Measurements from ENCODE around the gene TRA2A.

TRA2A gene

GRCh38 chr7:23531794-23532489, at the start of gene TRA2A:
Gene TRA2A (minus strand): TSS chr7:23531981. CDS start chr7:23531824, 157 bp downstream.
- DNase-seq = peak; percentile 98
- Mint-ChIP-seq H3K9me3 (no peaks in the 10 kb centered on the region), H3K27me3 (no peaks in the 10 kb centered on the region), H3K4me1 (ENCODE audit: low read depth) (peaks cover 41% of the 10 kb centered on the region), H3K36me3 (ENCODE audit: low read depth) (peaks cover 47% of the 10 kb centered on the region), H3K27ac (peak within 1 kb of the TSS; percentile 100), H3K4me3 (peak within 1 kb of the TSS; percentile 100)

GRCh38 chr7:23570592-23571200, 38.9 kb upstream of the TRA2A start:
- no peaks in the 10 kb centered on the region for H3K9me3 Mint-ChIP-seq
- H3K4me3 Mint-ChIP-seq = no peak overlapping the region
- no peaks in the 10 kb centered on the region for H3K36me3 Mint-ChIP-seq (ENCODE audit: low read depth)
- H3K27me3 Mint-ChIP-seq = peaks cover 18% of the 10 kb centered on the region
- peak; percentile 79 for DNase-seq
- no peak overlapping the region for H3K27ac Mint-ChIP-seq
- peaks cover 3% of the 10 kb centered on the region for H3K4me1 Mint-ChIP-seq (ENCODE audit: low read depth)

- Mint-ChIP-seq H3K27me3 (peaks cover 2% of the 10 kb centered on the region), H3K27ac (no peak overlapping the region), H3K4me1 (ENCODE audit: low read depth) (no peaks in the 10 kb centered on the region), H3K36me3 (ENCODE audit: low read depth) (no peaks in the 10 kb centered on the region), H3K9me3 (no peaks in the 10 kb centered on the region), H3K4me3 (no peak overlapping the region)
- no peak for DNase-seq
These were observed 26.5 kb upstream of the TRA2A start for GRCh38 chr7:23558303-23558702.

GRCh38 chr7:23547662-23548061, 15.9 kb upstream of the TRA2A start:
- Mint-ChIP-seq H3K4me3 (no peak overlapping the region), H3K9me3 (no peaks in the 10 kb centered on the region), H3K4me1 (ENCODE audit: low read depth) (peaks cover 9% of the 10 kb centered on the region), H3K27me3 (no peaks in the 10 kb centered on the region), H3K36me3 (ENCODE audit: low read depth) (no peaks in the 10 kb centered on the region), H3K27ac (no peak overlapping the region)
- DNase-seq = no peak

- no peaks in the 10 kb centered on the region for H3K36me3 Mint-ChIP-seq (ENCODE audit: low read depth)
- H3K4me1 Mint-ChIP-seq (ENCODE audit: low read depth) = peaks cover 9% of the 10 kb centered on the region
- no peak overlapping the region for H3K4me3 Mint-ChIP-seq
- DNase-seq = peak; percentile 75
- no peaks in the 10 kb centered on the region for H3K9me3 Mint-ChIP-seq
- no peak overlapping the region for H3K27ac Mint-ChIP-seq
- H3K27me3 Mint-ChIP-seq = no peaks in the 10 kb centered on the region
These were observed 15.3 kb upstream of the TRA2A start for GRCh38 chr7:23546897-23547572.

GRCh38 chr7:23545493-23545892, 13.7 kb upstream of the TRA2A start:
- no peak overlapping the region for H3K27ac Mint-ChIP-seq

GRCh38 chr7:23544913-23545354, 13.2 kb upstream of the TRA2A start:
- Mint-ChIP-seq H3K27ac (no peak overlapping the region), H3K4me3 (no peak overlapping the region), H3K4me1 (ENCODE audit: low read depth) (peaks cover 13% of the 10 kb centered on the region), H3K27me3 (no peaks in the 10 kb centered on the region), H3K9me3 (no peaks in the 10 kb centered on the region), H3K36me3 (ENCODE audit: low read depth) (no peaks in the 10 kb centered on the region)
- DNase-seq = no peak

More at GRCh38 chr7:23545493-23545892, 13.7 kb upstream of the TRA2A start:
- no peaks in the 10 kb centered on the region for H3K36me3 Mint-ChIP-seq (ENCODE audit: low read depth)
- no peaks in the 10 kb centered on the region for H3K27me3 Mint-ChIP-seq
- DNase-seq = no peak
- H3K4me3 Mint-ChIP-seq = no peak overlapping the region
- H3K4me1 Mint-ChIP-seq (ENCODE audit: low read depth) = peaks cover 9% of the 10 kb centered on the region
- no peaks in the 10 kb centered on the region for H3K9me3 Mint-ChIP-seq

- Mint-ChIP-seq H3K4me1 (ENCODE audit: low read depth) (peaks cover 25% of the 10 kb centered on the region), H3K4me3 (no peak overlapping the region), H3K27me3 (no peaks in the 10 kb centered on the region), H3K36me3 (ENCODE audit: low read depth) (no peaks in the 10 kb centered on the region), H3K9me3 (no peaks in the 10 kb centered on the region), H3K27ac (no peak overlapping the region)
- DNase-seq = no peak
These were observed 11.0 kb upstream of the TRA2A start for GRCh38 chr7:23542752-23543151.

- H3K4me1 Mint-ChIP-seq (ENCODE audit: low read depth) = peaks cover 18% of the 10 kb centered on the region
- H3K27me3 Mint-ChIP-seq = no peaks in the 10 kb centered on the region
- no peak for DNase-seq
- peak overlapping the region; percentile 77 for H3K27ac Mint-ChIP-seq
- no peaks in the 10 kb centered on the region for H3K36me3 Mint-ChIP-seq (ENCODE audit: low read depth)
- no peaks in the 10 kb centered on the region for H3K9me3 Mint-ChIP-seq
- peak overlapping the region; percentile 18 for H3K4me3 Mint-ChIP-seq
These were observed 7.7 kb upstream of the TRA2A start for GRCh38 chr7:23539494-23539907.

- Mint-ChIP-seq H3K4me3 (no peak overlapping the region), H3K36me3 (ENCODE audit: low read depth) (no peaks in the 10 kb centered on the region), H3K27ac (no peak overlapping the region), H3K4me1 (ENCODE audit: low read depth) (peaks cover 16% of the 10 kb centered on the region), H3K9me3 (no peaks in the 10 kb centered on the region), H3K27me3 (no peaks in the 10 kb centered on the region)
- DNase-seq = no peak
These were observed 6.5 kb upstream of the TRA2A start for GRCh38 chr7:23538301-23538700.

- Mint-ChIP-seq H3K4me1 (ENCODE audit: low read depth) (peaks cover 30% of the 10 kb centered on the region), H3K36me3 (ENCODE audit: low read depth) (peaks cover 38% of the 10 kb centered on the region), H3K27me3 (no peaks in the 10 kb centered on the region), H3K27ac (no peak overlapping the region), H3K4me3 (no peak overlapping the region), H3K9me3 (no peaks in the 10 kb centered on the region)
- no peak for DNase-seq
These were observed 1.4 kb upstream of the TRA2A start for GRCh38 chr7:23533238-23533604.

GRCh38 chr7:23532490-23533237, 883 bp upstream of the TRA2A start:
- DNase-seq = no peak
- no peaks in the 10 kb centered on the region for H3K9me3 Mint-ChIP-seq
- H3K36me3 Mint-ChIP-seq (ENCODE audit: low read depth) = peaks cover 42% of the 10 kb centered on the region
- peak overlapping the region; percentile 100 for H3K27ac Mint-ChIP-seq
- no peaks in the 10 kb centered on the region for H3K27me3 Mint-ChIP-seq
- peak overlapping the region; percentile 100 for H3K4me3 Mint-ChIP-seq
- peaks cover 35% of the 10 kb centered on the region for H3K4me1 Mint-ChIP-seq (ENCODE audit: low read depth)

GRCh38 chr7:23531050-23531793, 559 bp downstream of the TRA2A start:
- peaks cover 47% of the 10 kb centered on the region for H3K36me3 Mint-ChIP-seq (ENCODE audit: low read depth)
- H3K4me1 Mint-ChIP-seq (ENCODE audit: low read depth) = peaks cover 49% of the 10 kb centered on the region
- DNase-seq = peak; percentile 74
- peak overlapping the region; percentile 100 for H3K27ac Mint-ChIP-seq
- H3K4me3 Mint-ChIP-seq = peak overlapping the region; percentile 100
- H3K27me3 Mint-ChIP-seq = no peaks in the 10 kb centered on the region
- no peaks in the 10 kb centered on the region for H3K9me3 Mint-ChIP-seq

GRCh38 chr7:23530405-23530804, 1.4 kb downstream of the TRA2A start:
- Mint-ChIP-seq H3K36me3 (ENCODE audit: low read depth) (peaks cover 53% of the 10 kb centered on the region), H3K27me3 (no peaks in the 10 kb centered on the region), H3K4me1 (ENCODE audit: low read depth) (peaks cover 57% of the 10 kb centered on the region), H3K4me3 (peak overlapping the region; percentile 100), H3K9me3 (no peaks in the 10 kb centered on the region), H3K27ac (peak overlapping the region; percentile 100)
- DNase-seq = no peak

Data from activated T-cell treated with anti-CD3 and anti-CD28 coated beads, Interleukin-2, amount 50 U/mL, for 24 hours (primary cell).